Fibroblast of the conjunctiva (primary cell): ENCODE data around the gene SFT2D3.

Experiments
- DNase-seq: peaks from one replicate; pipeline ENCODE4 v3.0.0-alpha.2; 2010; ENCODE audit warnings: low read depth

The SFT2D3 gene

GRCh38 chr2:127701193-127701650 lies at the start of gene SFT2D3:
Gene SFT2D3 (plus strand): TSS chr2:127701497. CDS start chr2:127701529, 32 bp downstream.
- DNase-seq = peak; percentile 81

DNA sequence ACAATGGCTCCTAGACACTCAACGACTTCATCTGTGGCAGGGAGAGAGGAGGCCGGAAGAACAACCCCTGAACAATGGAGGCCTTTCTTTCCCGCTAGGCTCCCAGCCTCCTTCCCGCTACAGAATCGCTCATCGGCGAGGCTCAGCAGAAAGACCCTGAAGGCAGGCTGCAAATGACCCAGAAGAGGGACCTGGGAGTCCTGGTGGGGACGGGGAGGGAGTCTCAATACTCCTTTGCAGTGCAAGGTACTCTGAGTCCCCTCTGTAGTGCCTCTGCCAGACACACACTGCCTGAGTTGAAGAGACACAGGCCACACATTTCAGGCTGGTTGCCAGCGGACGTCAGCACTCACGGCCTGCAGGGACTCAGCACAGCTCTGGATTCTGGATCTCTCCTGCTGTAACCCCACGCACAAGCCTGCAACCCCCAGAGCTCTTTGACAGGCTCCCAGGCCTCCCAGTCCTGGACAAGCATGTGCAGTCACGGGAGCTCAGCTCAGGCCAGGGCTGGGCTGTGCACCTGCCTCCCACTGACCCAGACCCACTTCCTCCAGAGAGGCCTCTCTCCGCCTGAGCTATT lies 49.2 kb upstream of the SFT2D3 start:
- no peak for DNase-seq

- DNase-seq = no peak
Observed at GRCh38 chr2:127652786-127653357, 48.4 kb upstream of the SFT2D3 start.

- no peak for DNase-seq
Observed at GRCh38 chr2:127653421-127654083, 47.7 kb upstream of the SFT2D3 start.

DNA sequence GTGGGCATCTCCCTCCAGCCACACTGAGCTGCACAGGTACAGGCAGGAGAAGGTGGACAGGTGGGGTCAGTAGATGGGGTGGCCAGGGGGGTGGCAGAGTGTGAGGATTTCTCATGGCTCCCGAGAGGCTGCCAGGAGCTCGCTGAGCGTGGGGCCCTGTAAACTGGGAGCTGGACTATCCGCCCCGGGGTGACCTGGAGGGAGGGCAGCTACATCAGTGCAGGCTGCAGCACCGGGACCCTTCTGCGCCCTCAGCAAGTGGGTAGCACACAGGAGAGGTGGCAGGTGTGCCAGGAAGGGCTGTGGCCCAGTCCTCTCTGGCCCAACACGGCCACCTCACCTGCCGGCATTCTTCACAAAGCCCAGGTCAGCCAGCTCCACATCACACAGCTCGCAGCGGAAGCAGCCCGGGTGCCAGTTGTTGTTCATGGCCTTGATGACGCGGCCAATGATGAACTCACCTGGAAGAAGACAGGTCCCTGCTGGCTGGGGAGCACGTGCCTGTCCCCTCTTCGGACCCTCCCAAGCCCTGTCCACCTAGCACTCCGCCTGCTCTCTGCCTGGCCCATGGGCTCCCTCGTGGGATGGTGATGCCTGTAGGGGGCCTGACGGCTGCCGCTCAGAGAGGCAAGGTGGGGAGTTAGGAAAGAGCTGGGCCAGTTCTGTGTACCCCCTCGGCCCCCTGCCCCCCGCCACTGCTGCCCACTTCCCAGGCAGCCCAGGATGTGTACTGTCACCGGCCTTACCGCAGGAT lies 47.0 kb upstream of the SFT2D3 start:
- DNase-seq = no peak

DNA sequence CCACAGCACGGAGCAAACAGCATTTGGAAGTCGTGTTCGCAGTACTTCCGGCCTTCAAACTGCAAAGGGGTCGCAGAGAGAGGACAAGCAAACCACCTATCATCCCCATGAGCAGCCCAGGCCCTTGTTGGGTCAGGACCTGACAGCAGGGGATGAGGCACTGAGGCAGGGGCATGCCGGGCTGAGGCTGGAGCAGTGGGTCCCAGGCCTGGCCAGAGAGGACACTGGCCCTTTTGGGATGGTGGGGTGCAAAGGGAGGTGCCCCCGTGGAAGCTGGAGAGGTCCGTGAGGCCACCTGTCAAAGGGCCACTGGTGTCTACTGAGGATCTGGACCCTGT lies 46.5 kb upstream of the SFT2D3 start:
- DNase-seq = no peak

DNA sequence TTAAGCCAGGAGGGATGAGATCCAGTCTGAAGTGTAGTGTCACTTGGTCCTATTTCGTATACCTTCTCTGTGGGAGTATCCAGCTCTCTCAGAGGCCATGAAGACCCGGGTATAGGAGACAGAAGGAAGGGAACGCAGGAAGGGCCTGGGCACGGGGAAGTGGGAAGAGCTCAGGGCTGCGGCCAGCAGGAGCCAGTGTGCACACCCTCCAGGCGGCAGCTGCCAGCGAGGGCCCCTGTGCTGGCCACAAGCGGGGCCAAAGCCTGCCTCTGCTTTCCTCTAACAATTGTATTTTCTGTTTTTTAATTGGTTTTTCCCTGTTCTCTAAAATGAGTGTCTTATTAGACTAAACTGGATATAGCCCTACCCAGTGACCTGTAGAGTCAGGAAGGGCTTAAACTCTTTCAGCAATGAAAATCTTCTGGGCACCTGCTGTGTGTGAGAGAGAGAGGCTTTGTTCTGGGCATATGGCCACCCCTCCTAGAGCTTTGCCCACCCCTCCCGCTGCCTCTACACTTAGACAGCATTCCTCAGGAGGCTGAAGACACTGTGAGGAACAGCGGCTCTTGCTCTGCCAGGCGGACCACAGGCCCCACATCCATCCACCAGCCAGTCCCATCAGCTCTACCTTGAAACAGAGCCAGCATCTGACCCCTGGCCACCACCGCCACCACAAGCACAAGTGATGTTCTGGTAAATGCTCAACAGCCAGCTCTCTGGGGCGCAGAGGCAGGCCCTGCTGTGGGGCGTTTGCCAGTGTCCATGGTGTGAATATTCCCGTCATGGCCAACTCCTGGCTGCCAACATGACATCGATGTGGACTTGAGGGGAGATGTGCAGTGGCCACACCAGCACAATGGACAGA lies 45.9 kb upstream of the SFT2D3 start:
- no peak for DNase-seq

GRCh38 chr2:127656569-127657231 lies 44.6 kb upstream of the SFT2D3 start:
- no peak for DNase-seq

DNA sequence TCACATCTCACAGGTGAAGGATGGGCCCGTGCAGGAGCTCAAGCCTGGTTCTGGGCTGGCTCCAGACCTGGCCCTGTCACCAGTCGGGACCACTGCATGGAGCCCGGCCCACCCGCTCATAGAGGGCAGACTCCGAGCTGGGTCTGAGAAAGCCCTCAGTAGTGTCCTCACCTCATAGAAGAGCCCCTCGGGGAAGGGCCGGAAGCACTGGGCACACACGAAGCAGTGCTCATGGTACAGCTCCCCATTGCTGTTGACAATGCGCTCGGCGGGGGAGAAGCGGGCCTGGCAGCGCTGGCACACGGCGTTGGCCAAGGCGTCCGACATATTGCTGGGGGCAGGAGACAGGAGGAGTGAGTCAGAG lies 44.1 kb upstream of the SFT2D3 start:
- no peak for DNase-seq

DNA sequence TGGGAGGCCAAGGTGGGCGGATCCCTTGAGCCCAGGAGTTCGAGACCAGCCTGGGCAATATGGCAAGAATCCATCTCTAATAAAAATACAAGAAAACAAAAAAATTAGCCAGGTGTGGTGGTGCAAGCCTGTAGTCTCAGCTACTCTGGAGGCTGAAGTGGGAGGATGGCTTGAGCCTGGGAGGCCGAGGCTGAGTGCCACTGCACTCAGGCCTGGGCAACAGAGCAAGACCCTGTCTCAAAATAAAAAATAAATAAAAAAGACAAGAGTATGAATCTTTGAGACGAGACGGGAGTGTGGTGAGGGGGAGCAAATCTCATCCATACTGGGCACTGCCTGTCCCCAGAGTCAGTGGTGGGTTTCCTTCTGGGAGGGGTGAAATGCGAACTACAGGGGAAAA lies 43.2 kb upstream of the SFT2D3 start:
- no peak for DNase-seq

DNA sequence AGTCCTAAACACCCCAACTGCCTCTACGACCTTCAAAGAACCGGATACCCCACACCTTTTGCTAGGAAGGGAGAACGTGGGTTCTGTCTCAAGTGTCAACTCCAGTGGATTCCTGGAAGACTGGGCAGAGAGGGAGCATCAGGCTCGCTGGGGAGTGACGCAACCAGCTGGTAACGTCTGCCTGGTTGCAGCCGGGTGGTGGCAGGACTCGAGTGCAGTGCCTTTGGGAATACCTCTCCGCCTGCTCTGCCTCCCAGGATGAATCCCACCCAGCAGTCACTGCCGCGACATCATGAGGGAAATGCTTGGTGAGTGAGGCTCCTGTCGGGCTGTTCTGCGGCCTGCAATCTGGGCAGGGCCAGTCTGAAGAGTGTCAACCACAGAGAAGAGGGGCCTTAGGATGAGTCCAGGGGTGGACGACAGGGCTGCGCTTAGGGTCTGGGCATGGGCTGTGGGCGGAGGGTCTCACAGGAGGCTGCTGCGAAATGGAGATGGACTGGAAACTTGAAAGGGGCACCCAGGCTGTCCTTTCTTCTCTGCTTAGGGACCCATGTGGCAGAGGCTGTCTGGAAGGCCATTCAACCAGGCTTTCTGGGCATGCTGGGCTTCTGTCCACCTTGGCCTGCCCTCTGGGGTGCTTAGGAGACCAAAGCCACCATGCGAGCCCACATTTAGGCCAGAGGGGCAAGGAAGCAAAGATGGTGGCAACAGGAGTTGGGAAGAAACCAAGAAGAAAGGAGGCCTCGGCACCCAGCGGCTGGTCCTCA lies 42.5 kb upstream of the SFT2D3 start:
- DNase-seq = no peak

DNA sequence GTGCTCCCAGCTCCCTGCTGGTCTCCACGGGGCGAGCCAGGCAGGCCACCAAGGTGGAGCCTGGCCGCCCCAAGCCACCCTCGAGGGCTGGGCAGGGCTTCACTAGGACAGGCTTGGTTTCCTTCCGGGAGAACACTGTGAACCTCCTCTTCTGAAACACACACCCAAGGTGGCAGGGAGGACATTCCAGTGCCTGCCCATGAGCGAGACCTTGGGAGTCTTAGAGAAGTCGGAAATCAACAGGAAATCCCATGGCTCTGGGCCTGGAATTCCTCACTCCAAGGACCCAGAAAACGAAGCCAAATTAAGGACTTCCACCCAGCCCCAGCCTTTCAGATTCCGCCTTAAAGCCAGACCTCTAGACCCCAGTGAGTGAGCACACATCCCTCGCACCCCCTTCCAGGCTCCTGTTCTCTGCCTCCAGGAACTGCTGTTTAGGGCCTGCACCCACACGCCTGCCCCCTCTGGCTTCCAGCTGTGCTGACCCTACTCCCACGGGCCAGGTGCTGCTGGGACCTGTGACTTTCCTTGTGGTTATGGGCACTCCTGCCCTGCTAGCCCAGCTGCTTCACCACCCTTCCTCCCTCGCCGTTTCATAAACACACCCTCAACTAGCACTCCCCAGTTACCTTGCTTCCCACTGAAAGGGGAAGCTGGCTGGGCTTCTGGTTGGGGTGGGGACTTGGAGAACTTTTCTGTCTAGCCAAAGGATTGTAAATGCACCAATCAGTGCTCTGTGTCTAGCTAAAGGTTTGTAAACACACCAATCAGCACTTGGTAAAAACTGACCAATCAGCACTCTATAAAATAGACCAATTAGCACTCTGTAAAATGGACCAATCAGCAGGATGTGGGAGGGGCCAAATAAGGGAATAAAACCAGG lies 41.6 kb upstream of the SFT2D3 start:
- no peak for DNase-seq

GRCh38 chr2:127660291-127660578 lies 41.1 kb upstream of the SFT2D3 start:
- no peak for DNase-seq

GRCh38 chr2:127661072-127661649 lies 40.1 kb upstream of the SFT2D3 start:
- no peak for DNase-seq

DNA sequence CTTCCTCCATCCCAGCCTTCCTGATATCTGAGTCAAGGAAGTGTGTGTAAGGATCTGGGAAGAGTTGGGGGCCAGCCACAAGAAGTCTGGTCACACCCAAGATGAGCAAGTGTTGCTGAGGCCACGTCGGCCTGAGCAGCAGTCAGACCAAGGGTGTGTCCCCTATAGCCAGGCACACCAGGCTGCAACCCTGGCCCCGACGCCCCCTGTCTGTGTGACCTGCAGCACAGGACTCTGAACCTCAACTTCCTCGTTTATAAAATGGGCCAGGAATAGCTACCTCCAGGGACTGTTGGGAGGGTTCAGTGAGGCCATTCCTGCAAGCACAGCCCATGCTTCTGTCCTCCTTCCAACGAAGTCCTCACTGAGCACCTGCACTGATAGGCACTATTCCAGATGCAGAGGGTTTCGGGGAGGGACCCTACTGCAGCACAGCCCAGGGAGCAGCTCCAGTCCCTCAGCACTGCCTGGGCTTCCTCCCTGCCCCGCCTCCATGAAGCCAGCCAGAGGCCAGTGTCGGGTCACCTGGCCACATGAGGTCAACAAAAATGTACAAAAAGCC lies 39.3 kb upstream of the SFT2D3 start:
- no peak for DNase-seq

- no peak for DNase-seq
Observed at GRCh38 chr2:127662937-127663565, 38.2 kb upstream of the SFT2D3 start.

GRCh38 chr2:127663566-127664064 lies 37.7 kb upstream of the SFT2D3 start:
- no peak for DNase-seq

DNA sequence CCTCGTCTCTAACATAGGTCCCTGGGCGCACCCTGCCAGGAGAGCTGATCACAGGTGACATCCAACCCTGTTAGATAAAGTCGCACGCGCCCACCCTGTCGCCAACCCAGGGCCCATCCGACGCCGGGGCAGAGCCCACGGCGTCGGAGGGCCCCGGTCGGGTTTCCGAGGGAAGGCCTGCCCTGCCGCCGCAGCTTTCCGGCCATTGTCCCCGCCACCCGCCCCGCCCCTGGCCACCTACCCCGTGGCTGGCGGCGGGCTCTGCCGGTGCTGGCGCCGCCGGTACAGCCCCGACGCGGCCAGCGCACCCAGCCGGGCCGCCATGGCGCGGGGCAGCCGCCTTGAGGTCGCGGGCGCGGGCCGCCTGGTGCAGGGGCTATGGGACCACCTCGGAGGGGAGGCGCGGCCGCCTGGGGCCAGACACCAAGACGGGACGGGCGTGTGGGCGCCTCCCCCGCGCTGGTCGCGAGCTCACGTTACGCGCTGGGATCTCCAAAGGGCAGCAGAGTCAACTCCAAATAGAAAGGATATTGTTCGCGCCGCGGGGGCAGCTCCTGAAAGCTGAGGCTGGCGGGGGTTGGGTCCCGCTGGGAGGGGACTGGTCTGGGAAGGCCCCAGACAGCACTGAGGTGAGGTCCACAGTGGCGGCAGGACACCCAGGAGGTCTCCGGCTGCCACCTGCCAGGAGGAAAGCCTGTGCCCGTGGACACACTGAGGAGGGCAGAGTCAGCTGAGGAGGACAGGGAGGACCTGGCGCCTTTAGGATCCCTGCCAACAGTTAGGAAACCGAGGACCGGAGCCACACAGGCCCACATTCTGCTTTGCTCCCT lies 37.0 kb upstream of the SFT2D3 start:
- no peak for DNase-seq
